K562 (cell line): Measurements from ENCODE around the gene KDM2A. TPM values are rescaled to one million over a fixed set of nuclear protein-coding genes. Genes with fewer than 3 reads are reported as not detected.

Experiments
- FOXJ2 ChIP-seq: fragments of 200-800 bp; sonication (Bioruptor generic); IDR thresholded peaks from 2 replicates; pipeline ENCODE4 v1.6.1; 2016; ENCODE audit warnings: missing genetic modification characterization, missing compliant biosample characterization
- LEF1 ChIP-seq: fragments of 450-650 bp; IDR thresholded peaks from 2 replicates; pipeline ENCODE4 v1.6.1; 2016; ENCODE audit warnings: mild to moderate bottlenecking
- MCM2 ChIP-seq: fragments of 450-650 bp; IDR thresholded peaks from 2 replicates; pipeline ENCODE4 v1.6.1; 2017; ENCODE audit warnings: low read depth, mild to moderate bottlenecking
- NELFE ChIP-seq: IDR thresholded peaks from 2 replicates; pipeline ENCODE4 v1.6.1; 2011; ENCODE audit warnings: mild to moderate bottlenecking; ENCODE audit not compliant: insufficient read depth, insufficient read length
- NFYB ChIP-seq: IDR thresholded peaks from 2 replicates; pipeline ENCODE4 v1.6.1; 2011; ENCODE audit warnings: mild to moderate bottlenecking, moderate library complexity; ENCODE audit not compliant: insufficient read length; ENCODE audit errors: extremely low read depth
- PTTG1 ChIP-seq: fragments of 450-650 bp; IDR thresholded peaks from 2 replicates; pipeline ENCODE4 v1.6.1; 2016; ENCODE audit warnings: low read depth, mild to moderate bottlenecking, missing genetic modification characterization, missing compliant biosample characterization
- SOX6 ChIP-seq: fragments of 450-650 bp; IDR thresholded peaks from 2 replicates; pipeline ENCODE4 v1.6.1; 2014; ENCODE audit warnings: mild to moderate bottlenecking
- SRSF9 ChIP-seq: fragments of 200-400 bp; formaldehyde crosslinking; IDR thresholded peaks from 2 replicates; pipeline ENCODE4 v1.6.1; 2017; ENCODE audit warnings: low read depth, low read length, borderline replicate concordance
- U2AF1 ChIP-seq: fragments of 200-400 bp; formaldehyde crosslinking; optimal IDR thresholded peaks from 2 replicates; pipeline ENCODE3; 2017; ENCODE audit warnings: mild to moderate bottlenecking, low read depth, low read length, moderate library complexity
- polyA plus RNA-seq, 8 experiments: library from polyadenylated mRNA; depleted of rRNA in 4 of 8; stranded (reverse) in 5 of 8; unstranded in 3 of 8; fragments of >200 nt; fragmentation: Nextera tagmentation in 2 of 8; fragmentation: Illumina TruSeq in 1 of 8; extraction: Ambion mirVana in 2 of 8; extraction: Trizol in 1 of 8; gene quantifications; 2 replicates each; pipeline versions ENCODE4 v1.2.1 to v1.2.3, GENCODE V29; 2011 to 2014; ENCODE audit warnings: inconsistent platforms in 1 of 8, missing spikeins in 1 of 8
- total RNA-seq, 7 experiments: library from RNA; depleted of rRNA in 6 of 7; stranded (reverse); fragments of >200 nt in 6 of 7; fragmentation: Illumina TruSeq in 2 of 7; extraction: Trizol in 2 of 7; gene quantifications; 2 replicates each; pipeline versions ENCODE4 v1.2.1 to v1.2.3, GENCODE V29; 2011 to 2021; ENCODE audit warnings: low replicate concordance in 1 of 7
- TF ChIP-seq, protein P1 (sequence below): fragments of 250-450 bp; sonication (Bioruptor Pico); IDR thresholded peaks from 2 replicates; pipeline ENCODE4 v1.5.1; 2021; ENCODE audit warnings: mild to moderate bottlenecking
- TF ChIP-seq, protein P2 (sequence below): fragments of 250-450 bp; sonication (Bioruptor Pico); IDR thresholded peaks from 2 replicates; pipeline ENCODE4 v1.4.0; 2020; ENCODE audit warnings: borderline replicate concordance

The KDM2A gene
- total and polyA plus RNA-seq, 9 of the 15 experiments (the other 6 are each of a cell fraction or from before 2014, with no cell fraction given): 5.0 to 39.3 (median 21.3) TPM

DNA sequence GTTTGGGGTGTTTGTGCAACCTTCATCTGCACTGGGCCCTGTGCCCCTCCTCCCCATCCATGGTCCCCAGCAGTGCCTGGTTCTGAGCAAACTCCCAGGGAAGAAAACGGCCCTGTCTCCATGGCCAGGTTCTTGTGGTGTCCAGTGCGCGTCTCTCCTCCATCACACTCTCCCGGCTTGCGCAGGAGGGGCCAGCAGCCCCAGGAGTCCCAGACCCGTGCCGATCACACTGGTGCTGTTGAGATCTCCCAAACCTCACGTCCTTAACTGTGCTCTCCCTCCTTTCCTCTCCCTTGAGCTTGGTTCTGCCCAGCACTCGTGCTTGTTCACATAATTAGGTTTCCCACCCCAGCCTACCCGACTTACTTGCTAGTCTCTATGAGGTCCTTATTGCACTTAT lies 136.3 kb downstream of the KDM2A start (continued):
- TF ChIP-seq U2AF1: no peak
- TF ChIP-seq NFYB: no peak
- no peak for TF ChIP-seq NELFE
- no peak for TF ChIP-seq PTTG1 (tag)
- TF ChIP-seq MCM2: no peak
- no peak for TF ChIP-seq SOX6
- TF ChIP-seq, protein P1, sequence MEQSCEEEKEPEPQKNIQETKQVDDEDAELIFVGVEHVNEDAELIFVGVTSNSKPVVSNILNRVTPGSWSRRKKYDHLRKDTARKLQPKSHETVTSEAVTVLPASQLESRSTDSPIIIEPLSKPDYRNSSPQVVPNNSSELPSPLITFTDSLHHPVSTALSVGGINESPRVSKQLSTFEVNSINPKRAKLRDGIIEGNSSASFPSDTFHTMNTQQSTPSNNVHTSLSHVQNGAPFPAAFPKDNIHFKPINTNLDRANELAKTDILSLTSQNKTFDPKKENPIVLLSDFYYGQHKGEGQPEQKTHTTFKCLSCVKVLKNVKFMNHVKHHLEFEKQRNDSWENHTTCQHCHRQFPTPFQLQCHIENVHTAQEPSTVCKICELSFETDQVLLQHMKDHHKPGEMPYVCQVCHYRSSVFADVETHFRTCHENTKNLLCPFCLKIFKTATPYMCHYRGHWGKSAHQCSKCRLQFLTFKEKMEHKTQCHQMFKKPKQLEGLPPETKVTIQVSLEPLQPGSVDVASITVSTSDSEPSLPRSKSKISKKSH: no peak
- TF ChIP-seq SRSF9: no peak
- no peak for TF ChIP-seq LEF1
- no peak for TF ChIP-seq FOXJ2 (tag)
- TF ChIP-seq, protein P2, sequence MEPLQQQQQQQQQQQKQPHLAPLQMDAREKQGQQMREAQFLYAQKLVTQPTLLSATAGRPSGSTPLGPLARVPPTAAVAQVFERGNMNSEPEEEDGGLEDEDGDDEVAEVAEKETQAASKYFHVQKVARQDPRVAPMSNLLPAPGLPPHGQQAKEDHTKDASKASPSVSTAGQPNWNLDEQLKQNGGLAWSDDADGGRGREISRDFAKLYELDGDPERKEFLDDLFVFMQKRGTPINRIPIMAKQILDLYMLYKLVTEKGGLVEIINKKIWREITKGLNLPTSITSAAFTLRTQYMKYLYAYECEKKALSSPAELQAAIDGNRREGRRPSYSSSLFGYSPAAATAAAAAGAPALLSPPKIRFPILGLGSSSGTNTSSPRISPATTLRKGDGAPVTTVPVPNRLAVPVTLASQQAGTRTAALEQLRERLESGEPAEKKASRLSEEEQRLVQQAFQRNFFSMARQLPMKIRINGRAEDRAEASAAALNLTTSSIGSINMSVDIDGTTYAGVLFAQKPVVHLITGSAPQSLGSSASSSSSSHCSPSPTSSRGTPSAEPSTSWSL (CRISPR knock-in tag): no peak
